K562 (cell line): Measurements from ENCODE around the gene ATPAF2. TPM values are rescaled to one million over a fixed set of nuclear protein-coding genes. Genes with fewer than 3 reads are reported as not detected.

ENCODE experiments used
- ATAC-seq: fragments of 200-7000 bp; cut with Tn5 transposase; 3 replicates; pipeline ENCODE4 v1.9.1; 2020; ENCODE audit warnings: moderate library complexity
- BruUV-seq: library from RNA; stranded (reverse); fragments of 400-500 nt; replicated peaks from 2 replicates; lab custom pipeline; 2021; lab: Mats Ljungman, UMichigan
- CTCF ChIA-PET: fragments of 300-600 bp; formaldehyde crosslinking; extraction: SDS; loops from one replicate; lab custom pipeline; 2021; ENCODE audit warnings: low intra/inter-chr PET ratio; lab: Yijun Ruan, JAX
- POLR2A ChIA-PET: fragments of 300-600, 350-650 bp; sonication (Branson Sonifier 250); formaldehyde crosslinking; extraction: SDS; loops from one replicate; lab custom pipeline; 2021; ENCODE audit warnings: antibody characterized with exemption, inconsistent platforms; lab: Yijun Ruan, JAX
- DNase-seq, 4 experiments: peaks; one replicate each; pipeline versions ENCODE4 v3.0.0 to v3.0.0-alpha.2; 2011 to 2018; ENCODE audit warnings: low spot score in 3 of 4, mixed read lengths in 3 of 4; ENCODE audit errors: extremely low read depth in 1 of 4
- FAIRE-seq: peaks from 2 replicates; lab custom pipeline; 2011; peaks lifted over from hg19 to GRCh38; lab: Jason Lieb, UNC
- H2AFZ ChIP-seq: 2 replicates; pipeline ENCODE4 v1.6.0; 2011; ENCODE audit warnings: low read depth, low read length, control low read depth, inconsistent platforms
- H3K27ac ChIP-seq: fragments of 200-600 bp; 3 replicates; pipeline ENCODE4 v1.8.0; 2011; ENCODE audit warnings: low read depth, mild to moderate bottlenecking, control low read depth, inconsistent platforms, low read length, moderate library complexity, mixed read lengths; ENCODE audit errors: extremely low read depth
- H3K27me3 ChIP-seq, 2 experiments: fragments of 300-600 bp in 1 of 2; 2 replicates in 1 of 2; 3 replicates in 1 of 2; pipeline versions ENCODE4 v1.6.0 to v1.8.0; 2011; ENCODE audit warnings: inconsistent platforms in 2 of 2, low read length in 2 of 2, mild to moderate bottlenecking in 1 of 2, mixed read lengths in 1 of 2, moderate library complexity in 1 of 2; ENCODE audit not compliant: control insufficient read depth in 2 of 2, insufficient read depth in 2 of 2
- H3K36me3 ChIP-seq: fragments of 300-600 bp; 3 replicates; pipeline ENCODE4 v1.8.0; 2011; ENCODE audit warnings: mild to moderate bottlenecking, low read length, inconsistent platforms; ENCODE audit not compliant: control insufficient read depth, insufficient read depth
- H3K4me1 ChIP-seq, 2 experiments: fragments of 200-600 bp in 1 of 2; replicated peaks in 1 of 2; 2 replicates in 1 of 2; 3 replicates in 1 of 2; pipeline versions ENCODE4 v1.5.1 to v1.8.0; 2011; ENCODE audit warnings: inconsistent platforms in 2 of 2, low read length in 2 of 2, mild to moderate bottlenecking in 1 of 2, mixed read lengths in 1 of 2, moderate library complexity in 1 of 2; ENCODE audit not compliant: control insufficient read depth in 2 of 2, insufficient read depth in 2 of 2
- H3K4me2 ChIP-seq: 2 replicates; pipeline ENCODE4 v1.6.1; 2011; ENCODE audit warnings: low read length, control low read depth, inconsistent platforms, mixed read lengths; ENCODE audit not compliant: insufficient read depth
- H3K4me3 ChIP-seq: fragments of 200-600 bp; sonication (generic), shearing (Covaris generic); 2 replicates; pipeline ENCODE4 v1.5.1; 2016; ENCODE audit warnings: control low read depth, inconsistent platforms
- H3K79me2 ChIP-seq: fragments of 200-600 bp; 3 replicates; pipeline ENCODE4 v1.8.0; 2011; ENCODE audit warnings: low read length, inconsistent platforms; ENCODE audit not compliant: control insufficient read depth, insufficient read depth
- H3K9ac ChIP-seq, 2 experiments: 2 replicates each; pipeline versions ENCODE4 v1.6.0 to v1.6.1; 2011; ENCODE audit warnings: low read depth in 2 of 2, low read length in 2 of 2, control low read depth in 1 of 2, inconsistent platforms in 1 of 2, mild to moderate bottlenecking in 1 of 2, mixed read lengths in 1 of 2; ENCODE audit not compliant: insufficient read depth in 1 of 2
- H3K9me1 ChIP-seq: one replicate; pipeline ENCODE4 v1.6.0; 2011; ENCODE audit warnings: inconsistent platforms, mild to moderate bottlenecking, low read length, moderate library complexity; ENCODE audit not compliant: control insufficient read depth, insufficient read depth
- H3K9me3 ChIP-seq: replicated peaks from 2 replicates; pipeline ENCODE4 v1.5.1; 2011; ENCODE audit warnings: low read depth, low read length, inconsistent platforms; ENCODE audit not compliant: control insufficient read depth, insufficient read depth
- H4K20me1 ChIP-seq: replicated peaks from 2 replicates; pipeline ENCODE4 v1.6.1; 2011; ENCODE audit warnings: low read length, inconsistent platforms, mixed read lengths; ENCODE audit not compliant: control insufficient read depth, insufficient read depth
- CREB5 ChIP-seq: fragments of 250-450 bp; sonication (Bioruptor Pico); IDR thresholded peaks from 2 replicates; pipeline ENCODE4 v1.5.0; 2020; ENCODE audit warnings: mild to moderate bottlenecking
- E2F6 ChIP-seq, 2 experiments: IDR thresholded peaks; 2 replicates each; pipeline ENCODE4 v1.6.1; 2011; ENCODE audit warnings: borderline replicate concordance in 1 of 2, control low read depth in 1 of 2, low read depth in 1 of 2, low read length in 1 of 2, mild to moderate bottlenecking in 1 of 2, mixed read lengths in 1 of 2, moderate library complexity in 1 of 2; ENCODE audit not compliant: insufficient read depth in 1 of 2, insufficient read length in 1 of 2, poor library complexity in 1 of 2, severe bottlenecking in 1 of 2; ENCODE audit errors: extremely low read depth in 1 of 2
- ELF2 ChIP-seq: fragments of 250-450 bp; sonication (Bioruptor Pico); IDR thresholded peaks from 2 replicates; pipeline ENCODE4 v1.5.0; 2021; ENCODE audit warnings: mild to moderate bottlenecking
- NKRF ChIP-seq: fragments of 450-650 bp; IDR thresholded peaks from 2 replicates; pipeline ENCODE4 v1.6.1; 2016; ENCODE audit warnings: borderline replicate concordance
- SOX6 ChIP-seq: fragments of 450-650 bp; IDR thresholded peaks from 2 replicates; pipeline ENCODE4 v1.6.1; 2014; ENCODE audit warnings: mild to moderate bottlenecking
- TOE1 ChIP-seq, 2 experiments: fragments of 450-650 bp in 1 of 2; sonication (generic) in 1 of 2; formaldehyde crosslinking in 1 of 2; IDR thresholded peaks; 2 replicates each; pipeline versions ENCODE4 v1.7.1 to v1.8.0; 2016 to 2022; ENCODE audit warnings: borderline replicate concordance in 2 of 2, mild to moderate bottlenecking in 2 of 2, antibody characterized with exemption in 1 of 2, inconsistent platforms in 1 of 2, low read depth in 1 of 2, missing genetic modification reagents in 1 of 2, moderate library complexity in 1 of 2
- ZNF316 ChIP-seq: fragments of 450-650 bp; IDR thresholded peaks from 2 replicates; pipeline ENCODE4 v1.6.1; 2016
- WGBS: fragments of 100-300 bp; shearing (Covaris generic); methylation state at CpG from one replicate; pipeline ENCODE4 v1.1.6; 2016; ENCODE audit warnings: low coverage, mixed read lengths; ENCODE audit not compliant: insufficient coverage; ENCODE audit errors: missing lambda C conversion rate; 5-methylcytosine and 5-hydroxymethylcytosine counted together
- in situ Hi-C: fragments of 300-500 bp; cut with MboI; formaldehyde crosslinking; loops from 4 replicates; pipeline ENCODE4 v1.15.0; 2018; ENCODE audit warnings: inconsistent platforms, mixed read lengths
- intact Hi-C: fragments of 100-400 bp; cut with micrococcal nuclease; formaldehyde crosslinking; loops from 2 replicates; pipeline ENCODE4 v1.14.2; 2022
- polyA plus RNA-seq, 8 experiments: library from polyadenylated mRNA; depleted of rRNA in 4 of 8; stranded (reverse) in 5 of 8; unstranded in 3 of 8; fragments of >200 nt; fragmentation: Nextera tagmentation in 2 of 8; fragmentation: Illumina TruSeq in 1 of 8; extraction: Ambion mirVana in 2 of 8; extraction: Trizol in 1 of 8; gene quantifications; 2 replicates each; pipeline versions ENCODE4 v1.2.1 to v1.2.3, GENCODE V29; 2011 to 2014; ENCODE audit warnings: inconsistent platforms in 1 of 8, missing spikeins in 1 of 8
- total RNA-seq, 7 experiments: library from RNA; depleted of rRNA in 6 of 7; stranded (reverse); fragments of >200 nt in 6 of 7; fragmentation: Illumina TruSeq in 2 of 7; extraction: Trizol in 2 of 7; gene quantifications; 2 replicates each; pipeline versions ENCODE4 v1.2.1 to v1.2.3, GENCODE V29; 2011 to 2021; ENCODE audit warnings: low replicate concordance in 1 of 7
- TF ChIP-seq, protein P1 (sequence below): fragments of 450-650 bp; IDR thresholded peaks from 2 replicates; pipeline ENCODE4 v1.6.1; 2014; ENCODE audit warnings: low read depth, mild to moderate bottlenecking, moderate library complexity, borderline replicate concordance

The ATPAF2 gene
- total and polyA plus RNA-seq, 9 of the 15 experiments (the other 6 are each of a cell fraction or from before 2014, with no cell fraction given), result 2.1 to 19.2 (median 11.3) TPM

- TF ChIP-seq E2F6 (IDR thresholded peaks at IDR 0.05; ENCODE audit: borderline replicate concordance in 1 of 2, extremely low read depth in 1 of 2, insufficient read depth in 1 of 2, insufficient read length in 1 of 2, low read depth in 1 of 2, low read length in 1 of 2, poor library complexity in 1 of 2, severe bottlenecking in 1 of 2), result no peak
- TF ChIP-seq ELF2, result no peak
- no peak for TF ChIP-seq ZNF316
- no peak for TF ChIP-seq TOE1 (IDR thresholded peaks at IDR 0.05; ENCODE audit: borderline replicate concordance)
- TF ChIP-seq TOE1 (CRISPR knock-in tag; IDR thresholded peaks at IDR 0.05; ENCODE audit: borderline replicate concordance, low read depth), result no peak
- no peak for TF ChIP-seq SOX6
These were observed 57.6 kb downstream of the ATPAF2 start (continued) for GRCh38 chr17:17981330-17981729.

DNA sequence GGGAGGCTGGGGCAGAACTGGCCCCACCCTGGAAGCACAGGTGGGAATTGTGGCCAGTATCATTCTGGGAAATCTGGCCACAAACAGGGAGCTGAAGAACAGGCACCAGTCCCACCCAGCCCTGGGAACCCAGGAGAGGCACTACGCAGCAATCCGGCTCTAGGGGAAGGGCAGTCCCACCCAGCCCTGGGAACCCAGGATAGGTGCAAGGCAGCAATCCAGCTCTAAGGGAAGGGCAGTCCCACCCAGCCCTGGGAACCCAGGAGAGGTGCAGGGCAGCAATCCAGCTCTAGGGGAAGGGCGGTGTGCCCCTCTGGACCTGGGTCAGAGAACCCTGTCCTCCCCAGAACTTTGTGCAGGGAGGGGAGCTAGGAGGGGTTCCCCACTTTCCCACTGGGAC, 59.2 kb downstream of the ATPAF2 start:
- no peak for FAIRE-seq
- no CpG with 5 or more reads among the region's 3 CpGs for WGBS
- Histone ChIP-seq H3K4me1 (peaks cover 0 to 4% of the 10 kb centered on the region in 2 experiments; a peak in 3 of 5 replicates), H3K4me2 (no peak overlapping the region), H2AFZ (no peak overlapping the region), H3K9me1 (no peaks in the 10 kb centered on the region), H3K9me3 (no peaks in the 10 kb centered on the region), H3K4me3 (no peak overlapping the region), H3K79me2 (no peaks in the 10 kb centered on the region), H3K9ac (no peak overlapping the region), H3K27me3 (no peaks in the 10 kb centered on the region), H4K20me1 (no peaks in the 10 kb centered on the region), H3K27ac (no peak overlapping the region)
- ChIA-PET CTCF (no interaction called here), POLR2A (no interaction called here)
- ATAC-seq, result no peak
- no peak for DNase-seq
- intact Hi-C loops (no loop called here), in situ Hi-C loops (no loop called here)
- no TSS peak for BruUV-seq
- no peak for TF ChIP-seq CREB5 (CRISPR knock-in tag)
- TF ChIP-seq NKRF, result no peak
- TF ChIP-seq, protein P1, sequence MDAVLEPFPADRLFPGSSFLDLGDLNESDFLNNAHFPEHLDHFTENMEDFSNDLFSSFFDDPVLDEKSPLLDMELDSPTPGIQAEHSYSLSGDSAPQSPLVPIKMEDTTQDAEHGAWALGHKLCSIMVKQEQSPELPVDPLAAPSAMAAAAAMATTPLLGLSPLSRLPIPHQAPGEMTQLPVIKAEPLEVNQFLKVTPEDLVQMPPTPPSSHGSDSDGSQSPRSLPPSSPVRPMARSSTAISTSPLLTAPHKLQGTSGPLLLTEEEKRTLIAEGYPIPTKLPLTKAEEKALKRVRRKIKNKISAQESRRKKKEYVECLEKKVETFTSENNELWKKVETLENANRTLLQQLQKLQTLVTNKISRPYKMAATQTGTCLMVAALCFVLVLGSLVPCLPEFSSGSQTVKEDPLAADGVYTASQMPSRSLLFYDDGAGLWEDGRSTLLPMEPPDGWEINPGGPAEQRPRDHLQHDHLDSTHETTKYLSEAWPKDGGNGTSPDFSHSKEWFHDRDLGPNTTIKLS, result no peak
- TF ChIP-seq, all 486 proteins: peak for 0
- no peaks in the 10 kb centered on the region for H3K36me3 ChIP-seq
